SK-N-SH (cell line): ENCODE measurements around the gene POLA1. TPM values are rescaled to one million over a fixed set of nuclear protein-coding genes. Genes with fewer than 3 reads are reported as not detected.

Experiments used
- CTCF ChIA-PET: fragments of 300-600, 350-600 bp; formaldehyde crosslinking; extraction: SDS; loops from one replicate; lab custom pipeline; 2021; lab: Yijun Ruan, JAX
- POLR2A ChIA-PET: fragments of 350-600 bp; sonication (Branson Sonifier 250); formaldehyde crosslinking; extraction: SDS; loops from one replicate; lab custom pipeline; 2020; ENCODE audit warnings: antibody characterized with exemption, inconsistent platforms; lab: Yijun Ruan, JAX
- DNase-seq: peaks from one replicate; pipeline ENCODE4 v3.0.0; 2012
- H2AFZ ChIP-seq: fragments of 200-600 bp; sonication (generic); 2 replicates; pipeline ENCODE4 v1.8.1; 2016; ENCODE audit warnings: antibody characterized with exemption, mild to moderate bottlenecking, low read depth
- H3F3A ChIP-seq: fragments of 200-600 bp; sonication (generic); replicated peaks from 2 replicates; pipeline ENCODE3; 2016; ENCODE audit warnings: antibody characterized with exemption, mild to moderate bottlenecking; ENCODE audit not compliant: insufficient read depth
- H3K27ac ChIP-seq, 2 experiments: fragments of 200-500 bp in 1 of 2; fragments of 200-600 bp in 1 of 2; sonication (Bioruptor generic) in 1 of 2; sonication (generic), shearing (Covaris generic) in 1 of 2; 2 replicates each; pipeline versions ENCODE4 v1.5.1 to v1.6.1; 2014 to 2016; ENCODE audit warnings: low read depth in 2 of 2, inconsistent platforms in 1 of 2, low read length in 1 of 2, mild to moderate bottlenecking in 1 of 2, mixed read lengths in 1 of 2
- H3K27me3 ChIP-seq: fragments of 200-600 bp; sonication (generic), shearing (Covaris generic); 2 replicates; pipeline ENCODE4 v1.6.1; 2016; ENCODE audit warnings: mixed run types; ENCODE audit not compliant: insufficient read depth
- H3K36me3 ChIP-seq, 2 experiments: fragments of 200-500 bp in 1 of 2; fragments of 200-600 bp in 1 of 2; sonication (Bioruptor generic) in 1 of 2; sonication (generic) in 1 of 2; replicated peaks in 1 of 2; 2 replicates each; pipeline versions ENCODE3 to v1.5.1; 2014 to 2016; ENCODE audit warnings: low read length in 1 of 2, mild to moderate bottlenecking in 1 of 2; ENCODE audit not compliant: insufficient read depth in 2 of 2, control insufficient read depth in 1 of 2
- H3K4me1 ChIP-seq, 2 experiments: fragments of 200-500 bp in 1 of 2; fragments of 200-600 bp in 1 of 2; sonication (Bioruptor generic) in 1 of 2; sonication (generic), shearing (Covaris generic) in 1 of 2; 2 replicates each; pipeline versions ENCODE4 v1.5.1 to v1.6.1; 2014 to 2016; ENCODE audit warnings: low read depth in 1 of 2, low read length in 1 of 2, mixed run types in 1 of 2; ENCODE audit not compliant: insufficient read depth in 2 of 2, control insufficient read depth in 1 of 2
- H3K4me2 ChIP-seq: fragments of 200-600 bp; sonication (generic), shearing (Covaris generic); 2 replicates; pipeline ENCODE4 v1.6.1; 2017; ENCODE audit warnings: mixed run types
- H3K4me3 ChIP-seq, 2 experiments: fragments of 200-500 bp in 1 of 2; fragments of 200-600 bp in 1 of 2; sonication (Bioruptor generic) in 1 of 2; sonication (generic), shearing (Covaris generic) in 1 of 2; 2 replicates each; pipeline versions ENCODE4 v1.5.1 to v1.8.1; 2014 to 2016; ENCODE audit warnings: low read depth in 2 of 2, inconsistent platforms in 1 of 2, low read length in 1 of 2, mild to moderate bottlenecking in 1 of 2, mixed read lengths in 1 of 2, moderate library complexity in 1 of 2
- H3K79me2 ChIP-seq: fragments of 200-600 bp; sonication (generic); 2 replicates; pipeline ENCODE4 v1.8.1; 2017; ENCODE audit warnings: mild to moderate bottlenecking; ENCODE audit not compliant: insufficient read depth
- H3K9ac ChIP-seq: fragments of 200-600 bp; sonication (generic); 2 replicates; pipeline ENCODE4 v1.6.1; 2017; ENCODE audit warnings: mixed run types
- H3K9me2 ChIP-seq: fragments of 200-600 bp; sonication (generic); 2 replicates; pipeline ENCODE4 v1.6.1; 2017; ENCODE audit warnings: mixed run types
- H3K9me3 ChIP-seq: fragments of 200-600 bp; sonication (generic); 2 replicates; pipeline ENCODE4 v1.6.1; 2017; ENCODE audit warnings: mixed run types, mild to moderate bottlenecking, moderate library complexity
- H4K20me1 ChIP-seq: fragments of 200-600 bp; sonication (generic); 2 replicates; pipeline ENCODE4 v1.6.1; 2017; ENCODE audit warnings: mild to moderate bottlenecking, mixed run types; ENCODE audit not compliant: insufficient read depth
- CHD2 ChIP-seq: fragments of 150-350 bp; IDR thresholded peaks from 2 replicates; pipeline ENCODE4 v1.6.1; 2018; ENCODE audit warnings: low read length; ENCODE audit not compliant: partially characterized antibody
- FOSL2 ChIP-seq: IDR thresholded peaks from 2 replicates; pipeline ENCODE4 v1.4.0; 2012; ENCODE audit warnings: low read depth, mild to moderate bottlenecking, moderate library complexity, borderline replicate concordance
- JUND ChIP-seq: IDR thresholded peaks from 2 replicates; pipeline ENCODE4 v1.4.0; 2012
- NRF1 ChIP-seq: IDR thresholded peaks from 2 replicates; pipeline ENCODE4 v1.6.1; 2012; ENCODE audit warnings: low read depth, mild to moderate bottlenecking, low read length
- RFX5 ChIP-seq: IDR thresholded peaks from 2 replicates; pipeline ENCODE4 v1.6.1; 2012; ENCODE audit warnings: mild to moderate bottlenecking, improper control_type of control experiment, low read length
- RXRA ChIP-seq: IDR thresholded peaks from 2 replicates; pipeline ENCODE4 v1.4.0; 2012; ENCODE audit warnings: low read depth, mild to moderate bottlenecking, borderline replicate concordance
- SMC3 ChIP-seq: IDR thresholded peaks from 2 replicates; pipeline ENCODE4 v1.6.1; 2012; ENCODE audit warnings: low read depth, low read length, improper control_type of control experiment
- TAF1 ChIP-seq: IDR thresholded peaks from 2 replicates; pipeline ENCODE4 v1.6.1; 2012; ENCODE audit warnings: low read depth, mild to moderate bottlenecking, low read length, moderate library complexity, borderline replicate concordance
- TEAD4 ChIP-seq: IDR thresholded peaks from 2 replicates; pipeline ENCODE4 v1.4.0; 2012; ENCODE audit warnings: mild to moderate bottlenecking, borderline replicate concordance; ENCODE audit not compliant: insufficient read depth
- YY1 ChIP-seq: IDR thresholded peaks from 2 replicates; pipeline ENCODE4 v1.4.0; 2012; ENCODE audit warnings: low read depth, mild to moderate bottlenecking
- WGBS: methylation state at CpG from one replicate; pipeline ENCODE4 v1.1.6; 2017; ENCODE audit warnings: low lambda C conversion rate; 5-methylcytosine and 5-hydroxymethylcytosine counted together
- polyA plus RNA-seq, 3 experiments: library from polyadenylated mRNA; depleted of rRNA; stranded (reverse); fragments of >200 nt; gene quantifications; 2 replicates each; pipeline ENCODE4 v1.2.3, GENCODE V29; 2012
- TF ChIP-seq, protein P1 (sequence below): IDR thresholded peaks from 2 replicates; pipeline ENCODE4 v1.4.0; 2012; ENCODE audit warnings: low read depth
- TF ChIP-seq, protein P2 (sequence below): IDR thresholded peaks from 2 replicates; pipeline ENCODE4 v1.4.0; 2012; ENCODE audit warnings: low read depth, borderline replicate concordance
- TF ChIP-seq, protein P3 (sequence below): IDR thresholded peaks from 2 replicates; pipeline ENCODE4; 2012

POLA1 gene
- polyA plus RNA-seq, 1 of the 3 experiments (the other 2 are of a cell fraction) = 2.8 TPM

DNA sequence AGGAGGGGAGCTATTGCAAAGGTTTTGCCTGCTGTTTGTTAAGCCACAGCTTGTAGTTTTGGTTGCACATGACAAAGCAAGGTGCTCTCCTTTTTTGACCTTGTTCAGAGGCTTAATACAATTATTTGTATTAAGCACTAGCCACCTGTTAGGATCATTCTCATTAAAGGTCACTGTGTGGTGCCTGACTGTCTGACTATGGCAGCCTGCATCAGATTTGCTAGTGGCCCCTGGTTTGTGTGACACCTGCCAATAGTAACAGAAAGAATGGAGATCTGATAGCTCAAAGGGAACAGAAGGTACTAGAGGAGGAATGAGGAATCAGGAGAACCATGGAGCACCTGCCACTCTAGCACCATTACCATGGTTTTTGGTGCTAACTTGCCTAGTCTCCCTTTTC is 102.5 kb downstream of the POLA1 start (continued):
- TF ChIP-seq SMC3 = no peak
- TF ChIP-seq, protein P1, sequence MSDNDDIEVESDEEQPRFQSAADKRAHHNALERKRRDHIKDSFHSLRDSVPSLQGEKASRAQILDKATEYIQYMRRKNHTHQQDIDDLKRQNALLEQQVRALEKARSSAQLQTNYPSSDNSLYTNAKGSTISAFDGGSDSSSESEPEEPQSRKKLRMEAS = no peak

DNA sequence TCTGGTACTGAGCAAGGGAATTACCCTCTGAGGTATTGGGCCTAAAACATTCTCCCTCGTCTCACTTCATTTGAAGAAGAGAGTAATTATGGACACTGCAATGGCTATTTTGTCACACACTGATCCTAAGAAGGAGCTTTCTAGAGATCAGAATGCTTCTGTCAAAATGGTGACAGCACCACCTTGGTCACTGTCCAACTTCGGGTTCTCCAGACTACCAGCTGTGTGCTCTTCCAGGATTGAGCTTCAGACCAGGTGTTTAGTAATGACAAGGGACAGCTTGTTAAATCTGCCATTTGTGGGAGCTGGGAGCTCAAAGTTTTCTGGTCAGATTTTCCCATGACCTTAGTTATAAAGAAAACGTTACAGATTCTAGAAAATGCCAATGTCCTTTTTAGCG is 105.4 kb downstream of the POLA1 start:
- Histone ChIP-seq H3K79me2 (no peaks in the 10 kb centered on the region), H3K36me3 (no peaks in the 10 kb centered on the region), H3K27ac (no peak overlapping the region), H3K4me2 (no peak overlapping the region), H3K4me3 (no peak overlapping the region), H3K9me3 (no peaks in the 10 kb centered on the region), H3F3A (no peaks in the 10 kb centered on the region), H4K20me1 (no peaks in the 10 kb centered on the region), H3K4me1 (no peaks in the 10 kb centered on the region; a peak in 1 of 4 replicates), H3K9me2 (no peaks in the 10 kb centered on the region), H3K27me3 (no peaks in the 10 kb centered on the region), H2AFZ (no peak overlapping the region), H3K9ac (no peak overlapping the region)
- TF ChIP-seq FOSL2 = no peak
- TF ChIP-seq TEAD4 = no peak
- TF ChIP-seq NRF1 = no peak
- TF ChIP-seq JUND = no peak
- TF ChIP-seq, protein P2, sequence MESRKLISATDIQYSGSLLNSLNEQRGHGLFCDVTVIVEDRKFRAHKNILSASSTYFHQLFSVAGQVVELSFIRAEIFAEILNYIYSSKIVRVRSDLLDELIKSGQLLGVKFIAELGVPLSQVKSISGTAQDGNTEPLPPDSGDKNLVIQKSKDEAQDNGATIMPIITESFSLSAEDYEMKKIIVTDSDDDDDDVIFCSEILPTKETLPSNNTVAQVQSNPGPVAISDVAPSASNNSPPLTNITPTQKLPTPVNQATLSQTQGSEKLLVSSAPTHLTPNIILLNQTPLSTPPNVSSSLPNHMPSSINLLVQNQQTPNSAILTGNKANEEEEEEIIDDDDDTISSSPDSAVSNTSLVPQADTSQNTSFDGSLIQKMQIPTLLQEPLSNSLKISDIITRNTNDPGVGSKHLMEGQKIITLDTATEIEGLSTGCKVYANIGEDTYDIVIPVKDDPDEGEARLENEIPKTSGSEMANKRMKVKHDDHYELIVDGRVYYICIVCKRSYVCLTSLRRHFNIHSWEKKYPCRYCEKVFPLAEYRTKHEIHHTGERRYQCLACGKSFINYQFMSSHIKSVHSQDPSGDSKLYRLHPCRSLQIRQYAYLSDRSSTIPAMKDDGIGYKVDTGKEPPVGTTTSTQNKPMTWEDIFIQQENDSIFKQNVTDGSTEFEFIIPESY = no peak
- no peak for DNase-seq
- POLR2A ChIA-PET = no interaction called here
- WGBS = 47% methylated on average over 4 of the region's 4 CpGs
- CTCF ChIA-PET = interaction anchor here (0.6 to 1.2 kb wide), 2 partner anchors 39 to 133 kb away, joined by 3 read pairs; no protein-coding TSS in a partner anchor

DNA sequence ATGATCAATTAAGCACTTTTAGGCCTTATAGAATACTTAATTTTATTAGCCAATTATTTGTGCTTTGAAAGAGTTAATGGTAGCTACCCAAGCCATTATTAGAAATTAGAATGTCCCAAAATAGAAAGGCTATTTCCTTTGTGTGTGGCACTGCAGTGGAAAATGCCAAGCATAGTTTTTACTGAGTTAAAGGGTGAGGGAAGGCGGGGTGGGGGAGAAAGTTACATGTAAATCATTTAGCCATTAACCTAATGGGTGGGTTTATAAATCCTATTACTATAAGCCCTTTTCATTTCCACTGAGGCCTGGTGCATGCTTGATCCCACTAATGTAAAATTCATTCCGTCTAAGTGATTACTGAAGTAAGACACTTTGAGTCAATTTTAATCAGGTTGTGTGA is 105.8 kb downstream of the POLA1 start:
- H3K79me2 ChIP-seq = no peaks in the 10 kb centered on the region
- TF ChIP-seq CHD2 (no peak), RFX5 (no peak), RXRA (no peak), TAF1 (no peak), YY1 (no peak)
- TF ChIP-seq, protein P3, sequence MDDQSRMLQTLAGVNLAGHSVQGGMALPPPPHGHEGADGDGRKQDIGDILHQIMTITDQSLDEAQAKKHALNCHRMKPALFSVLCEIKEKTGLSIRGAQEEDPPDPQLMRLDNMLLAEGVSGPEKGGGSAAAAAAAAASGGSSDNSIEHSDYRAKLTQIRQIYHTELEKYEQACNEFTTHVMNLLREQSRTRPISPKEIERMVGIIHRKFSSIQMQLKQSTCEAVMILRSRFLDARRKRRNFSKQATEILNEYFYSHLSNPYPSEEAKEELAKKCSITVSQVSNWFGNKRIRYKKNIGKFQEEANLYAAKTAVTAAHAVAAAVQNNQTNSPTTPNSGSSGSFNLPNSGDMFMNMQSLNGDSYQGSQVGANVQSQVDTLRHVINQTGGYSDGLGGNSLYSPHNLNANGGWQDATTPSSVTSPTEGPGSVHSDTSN = no peak
- TF ChIP-seq, protein P1 = no peak
- no peaks in the 10 kb centered on the region for H3K36me3 ChIP-seq
- H3K9me3 ChIP-seq = no peaks in the 10 kb centered on the region
- 61% methylated on average over 2 of the region's 2 CpGs for WGBS
- no peaks in the 10 kb centered on the region for H4K20me1 ChIP-seq
- no peak overlapping the region for H3K27ac ChIP-seq
- ChIA-PET POLR2A (no interaction called here), CTCF (interaction anchor here (1.2 kb wide), 1 partner anchor 39 kb away, joined by 3 read pairs; no protein-coding TSS in a partner anchor)
- H2AFZ ChIP-seq = no peak overlapping the region
- no peak for DNase-seq
- no peak overlapping the region for H3K9ac ChIP-seq
- H3K4me3 ChIP-seq = no peak overlapping the region
- no peaks in the 10 kb centered on the region for H3K9me2 ChIP-seq
- H3K4me2 ChIP-seq = no peak overlapping the region
- no peaks in the 10 kb centered on the region; a peak in 1 of 4 replicates for H3K4me1 ChIP-seq
- H3K27me3 ChIP-seq = no peaks in the 10 kb centered on the region
- no peaks in the 10 kb centered on the region for H3F3A ChIP-seq
